ENCODE data around the gene FNDC1.

GRCh38 chr6:159234102-159234553 is 64.9 kb downstream of the FNDC1 start:
- no peak for TF ChIP-seq POLR2A (IDR thresholded peaks at IDR 0.05)
- TF ChIP-seq CTCF (IDR thresholded peaks at IDR 0.05): no peak
